Skin epidermis (tissue), 12 donors: ENCODE data around the gene PRF1.

Source experiments
- H3K27ac ChIP-seq, 21 experiments: fragments of 200-600 bp; sonication (generic) in 11 of 21; one replicate each; pipeline ENCODE4 v1.5.0; 2020; ENCODE audit warnings: mild to moderate bottlenecking in 3 of 21, inconsistent platforms in 2 of 21, moderate library complexity in 2 of 21
- H3K4me3 ChIP-seq, 7 experiments: fragments of 200-600 bp; sonication (generic) in 2 of 7; one replicate each; pipeline ENCODE4 v1.5.0; 2020; ENCODE audit warnings: inconsistent platforms in 2 of 7, mild to moderate bottlenecking in 2 of 7, moderate library complexity in 1 of 7

Gene PRF1

DNA sequence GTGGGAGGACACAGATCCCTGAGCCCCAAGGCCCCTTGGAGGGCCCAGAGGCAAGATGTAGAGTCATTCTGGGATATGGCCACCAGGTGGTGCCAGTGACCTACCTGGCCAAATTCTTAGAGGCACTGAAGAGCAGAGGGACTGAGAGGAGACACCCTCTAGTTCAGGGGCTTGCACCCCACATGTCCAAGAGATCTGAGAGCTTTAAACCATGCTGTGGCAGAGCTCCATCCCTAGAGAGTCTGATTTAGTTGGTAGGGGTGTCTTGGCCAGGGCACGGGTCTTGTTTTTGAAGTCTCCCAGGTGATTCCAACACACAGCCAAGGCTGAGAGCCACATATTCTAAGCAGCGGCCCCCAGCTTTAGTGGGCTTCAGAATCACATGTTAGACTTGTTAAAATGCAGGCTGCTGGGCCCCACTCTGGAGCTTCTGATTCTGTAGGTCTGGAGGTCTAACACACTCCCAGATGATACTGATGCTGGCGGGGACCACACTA, 52.5 kb downstream of the PRF1 start:
- no peak overlapping the region for H3K4me3 ChIP-seq

DNA sequence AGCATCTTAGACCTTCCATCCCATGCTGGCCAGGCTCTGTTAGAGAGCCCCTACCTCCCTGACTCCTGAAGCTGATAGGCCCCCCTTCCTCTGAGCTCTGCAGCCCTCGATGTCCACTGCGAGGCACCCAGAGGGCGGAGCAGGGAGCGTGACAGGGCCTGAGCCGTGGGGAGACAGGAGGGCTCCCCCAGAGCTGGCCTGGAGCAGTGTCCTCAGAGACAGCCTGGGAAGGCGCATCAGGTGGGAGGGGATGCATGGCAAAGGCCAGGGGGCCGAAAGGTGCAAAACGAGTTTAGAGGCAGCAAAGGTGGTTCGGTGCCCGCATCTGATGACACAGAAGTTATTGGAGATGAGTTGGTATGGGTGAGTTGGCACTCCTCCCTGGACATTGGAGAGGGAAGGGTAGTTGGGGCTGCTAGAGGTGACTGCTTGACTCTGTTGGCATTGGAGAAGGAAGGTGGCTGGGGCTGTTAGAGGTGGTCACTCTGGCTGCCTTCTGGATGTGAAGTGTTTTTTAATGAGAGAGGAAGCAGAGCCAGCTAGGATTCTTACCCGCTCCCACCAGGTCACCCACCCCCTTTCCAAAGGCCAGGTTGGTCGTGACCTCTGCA, 53.1 kb downstream of the PRF1 start:
- Histone ChIP-seq H3K27ac (no peak overlapping the region), H3K4me3 (no peak overlapping the region)

More for the DNA sequence above, 52.5 kb downstream of the PRF1 start:
- H3K27ac ChIP-seq, result no peak overlapping the region
